Measurements from ENCODE around the gene BSND.
"Not testable (repeated sequence)": the region's sequence is repeated elsewhere in the genome, so short reads cannot be mapped to it uniquely, and the experiment has no call there.

Gene BSND

DNA sequence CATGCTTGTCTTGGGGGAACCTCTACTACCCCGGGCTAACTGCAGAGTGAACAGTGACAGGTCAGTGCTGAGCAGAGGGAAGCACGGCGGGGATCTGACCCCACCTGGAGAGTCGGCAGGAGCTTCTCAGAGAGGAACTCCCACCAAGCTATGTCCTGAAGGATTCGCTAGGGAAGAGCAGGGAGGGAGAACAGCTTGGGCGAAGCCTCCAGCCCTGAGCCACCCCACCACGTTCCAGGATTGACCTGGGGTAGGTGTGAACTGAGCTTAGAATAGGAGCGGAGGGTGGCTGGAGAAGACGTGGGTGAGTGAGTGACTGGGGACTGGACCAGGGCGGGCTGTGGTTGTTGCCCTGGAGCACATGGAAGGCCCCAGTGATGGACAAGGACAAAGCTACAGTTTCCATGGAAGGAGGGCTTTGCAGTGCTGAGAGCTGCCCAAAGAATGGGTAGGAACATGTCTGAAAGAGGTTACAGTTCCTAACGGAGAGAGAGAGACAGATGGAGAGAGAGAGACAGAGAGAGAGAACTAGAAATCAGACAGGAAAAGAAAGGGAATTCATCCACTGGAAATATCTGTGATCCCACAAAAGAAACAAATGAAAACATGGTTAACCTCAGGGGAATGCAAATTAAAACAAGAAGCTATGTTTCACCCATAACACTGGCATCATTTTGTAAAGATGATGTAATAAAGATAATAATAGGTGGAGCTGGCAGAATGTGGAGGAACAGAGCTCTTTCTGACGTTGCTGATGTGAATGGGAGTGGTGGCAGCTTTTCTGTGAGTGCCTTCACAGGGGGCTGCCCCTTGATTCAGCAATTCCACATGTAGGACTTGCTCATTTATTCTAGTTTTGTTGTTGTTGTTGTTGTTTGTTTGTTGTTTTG is 17.2 kb downstream of the BSND start:
- Mint-ChIP-seq H3K9me3 (no peaks in the 10 kb centered on the region), H3K27me3 (ENCODE audit: low read depth, poor library complexity) (peaks cover 53% of the 10 kb centered on the region), H3K4me3 (no peak overlapping the region), H3K36me3 (ENCODE audit: low read depth) (no peaks in the 10 kb centered on the region), H3K27ac (no peak overlapping the region), H3K4me1 (no peaks in the 10 kb centered on the region)
- TF ChIP-seq, protein P1, sequence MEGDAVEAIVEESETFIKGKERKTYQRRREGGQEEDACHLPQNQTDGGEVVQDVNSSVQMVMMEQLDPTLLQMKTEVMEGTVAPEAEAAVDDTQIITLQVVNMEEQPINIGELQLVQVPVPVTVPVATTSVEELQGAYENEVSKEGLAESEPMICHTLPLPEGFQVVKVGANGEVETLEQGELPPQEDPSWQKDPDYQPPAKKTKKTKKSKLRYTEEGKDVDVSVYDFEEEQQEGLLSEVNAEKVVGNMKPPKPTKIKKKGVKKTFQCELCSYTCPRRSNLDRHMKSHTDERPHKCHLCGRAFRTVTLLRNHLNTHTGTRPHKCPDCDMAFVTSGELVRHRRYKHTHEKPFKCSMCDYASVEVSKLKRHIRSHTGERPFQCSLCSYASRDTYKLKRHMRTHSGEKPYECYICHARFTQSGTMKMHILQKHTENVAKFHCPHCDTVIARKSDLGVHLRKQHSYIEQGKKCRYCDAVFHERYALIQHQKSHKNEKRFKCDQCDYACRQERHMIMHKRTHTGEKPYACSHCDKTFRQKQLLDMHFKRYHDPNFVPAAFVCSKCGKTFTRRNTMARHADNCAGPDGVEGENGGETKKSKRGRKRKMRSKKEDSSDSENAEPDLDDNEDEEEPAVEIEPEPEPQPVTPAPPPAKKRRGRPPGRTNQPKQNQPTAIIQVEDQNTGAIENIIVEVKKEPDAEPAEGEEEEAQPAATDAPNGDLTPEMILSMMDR (IDR thresholded peaks at IDR 0.05), result no peak
- DNase-seq, result no peak

DNA sequence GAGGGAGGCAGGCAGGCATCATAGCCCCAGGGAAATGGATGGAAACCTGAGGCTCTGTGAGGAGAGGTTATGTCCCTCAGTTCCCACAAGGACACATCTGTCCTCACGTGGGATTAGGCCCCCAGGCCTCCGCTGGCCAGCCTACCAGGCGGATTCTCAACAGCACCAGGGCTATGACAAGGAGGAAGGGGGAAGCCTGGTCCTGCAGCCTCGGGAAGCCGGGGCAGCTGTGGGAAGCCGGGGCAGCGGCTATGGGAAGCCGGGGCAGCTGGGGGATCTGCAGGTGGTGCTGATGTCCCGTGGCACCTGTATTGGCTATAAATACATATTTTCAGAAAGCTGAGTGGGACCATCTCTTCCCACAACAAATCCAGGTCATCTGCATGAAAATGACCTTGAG is 19.7 kb downstream of the BSND start:
- H3K9me3 Mint-ChIP-seq, result peaks cover 2% of the 10 kb centered on the region
- H3K4me1 Mint-ChIP-seq, result peaks cover 10% of the 10 kb centered on the region
- H3K27ac Mint-ChIP-seq, result no peak overlapping the region
- H3K4me3 Mint-ChIP-seq, result no peak overlapping the region
- TF ChIP-seq, protein P1 (IDR thresholded peaks at IDR 0.05), result no peak
- peaks cover 44% of the 10 kb centered on the region for H3K27me3 Mint-ChIP-seq (ENCODE audit: low read depth, poor library complexity)
- no peaks in the 10 kb centered on the region for H3K36me3 Mint-ChIP-seq (ENCODE audit: low read depth)
- no peak for DNase-seq

DNA sequence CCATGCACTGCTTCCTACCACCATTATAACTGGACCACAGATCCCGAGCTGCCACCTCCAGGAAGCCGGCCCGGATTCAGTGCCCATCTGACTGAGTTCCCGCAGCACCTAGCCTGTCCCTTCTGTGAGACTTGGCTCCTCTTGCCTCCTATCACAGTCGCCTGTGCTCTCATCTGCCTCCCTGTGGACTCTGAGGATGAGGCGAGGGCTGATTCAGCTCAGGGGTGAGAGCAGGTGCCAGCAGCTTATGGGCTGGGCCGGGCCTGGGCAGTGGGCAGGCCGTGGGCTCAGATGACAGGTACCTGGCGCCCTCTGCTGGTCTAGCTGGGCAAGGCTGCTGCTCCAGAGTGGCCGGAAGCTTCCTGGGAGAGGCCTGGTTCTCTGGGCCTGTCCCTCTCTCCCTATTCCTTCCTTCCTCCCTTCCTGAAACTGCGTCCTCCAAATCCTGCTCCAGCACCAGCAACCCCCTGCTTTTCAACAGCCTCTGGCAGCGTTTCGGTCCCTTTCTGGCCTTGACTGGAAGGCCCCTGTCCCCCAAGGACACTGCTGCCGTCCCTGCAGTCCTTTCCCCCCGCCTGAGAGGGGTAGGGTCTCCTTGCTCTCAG is 23.3 kb downstream of the BSND start:
- peak; percentile 94 for DNase-seq
- H3K27ac Mint-ChIP-seq, result peak overlapping the region; percentile 92
- peaks cover 20% of the 10 kb centered on the region for H3K27me3 Mint-ChIP-seq (ENCODE audit: low read depth, poor library complexity)
- no peaks in the 10 kb centered on the region for H3K36me3 Mint-ChIP-seq (ENCODE audit: low read depth)
- TF ChIP-seq, protein P1 (IDR thresholded peaks at IDR 0.05), result peak; percentile 85
- no peak overlapping the region for H3K4me3 Mint-ChIP-seq
- H3K4me1 Mint-ChIP-seq, result peaks cover 38% of the 10 kb centered on the region
- H3K9me3 Mint-ChIP-seq, result peaks cover 10% of the 10 kb centered on the region

DNA sequence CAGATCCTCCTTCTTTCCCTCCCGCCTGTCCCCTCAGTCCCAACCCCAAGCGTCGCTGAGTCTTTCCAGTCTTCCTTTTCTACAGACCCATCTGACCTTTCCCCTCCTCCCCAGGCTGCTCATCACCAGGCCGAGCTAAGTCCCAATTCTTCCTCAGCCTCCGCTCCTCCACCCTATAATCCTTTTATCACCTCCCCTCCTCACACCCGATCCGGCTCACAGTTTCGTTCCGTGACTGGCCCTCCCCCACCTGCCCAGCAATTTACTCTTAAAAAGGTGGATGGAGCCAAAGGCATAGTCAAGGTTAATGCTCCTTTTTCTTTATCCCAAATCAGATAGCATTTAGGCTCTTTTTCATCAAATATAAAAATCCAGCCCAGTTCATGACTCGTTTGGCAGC is 25.4 kb downstream of the BSND start:
- not testable (repeated sequence) for H3K9me3 Mint-ChIP-seq; H3K36me3 Mint-ChIP-seq (ENCODE audit: low read depth); DNase-seq
- H3K4me1 Mint-ChIP-seq, result peaks cover 45% of the 10 kb centered on the region
- peak overlapping the region; percentile 5 for H3K4me3 Mint-ChIP-seq
- peaks cover 13% of the 10 kb centered on the region for H3K27me3 Mint-ChIP-seq (ENCODE audit: low read depth, poor library complexity)
- peak overlapping the region; percentile 20 for H3K27ac Mint-ChIP-seq

DNA sequence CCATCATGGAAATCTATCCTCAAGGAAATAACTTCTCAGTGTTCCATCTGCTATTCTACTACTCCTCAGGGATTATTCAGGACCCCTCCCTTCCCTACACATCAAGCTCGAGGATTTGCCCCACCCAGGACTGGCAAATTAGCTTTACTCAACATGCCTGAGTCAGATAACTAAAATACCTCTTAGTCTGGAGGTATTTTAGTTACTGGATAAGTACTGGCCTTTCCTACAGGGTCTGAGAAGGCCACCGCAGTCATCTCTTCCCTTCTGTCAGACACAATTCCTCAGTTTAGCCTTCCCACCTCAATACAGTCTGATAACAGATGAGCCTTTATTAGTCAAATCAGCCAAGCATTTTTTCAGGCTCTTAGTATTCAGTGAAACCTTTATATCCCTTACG is 27.9 kb downstream of the BSND start:
- DNase-seq; H3K4me3 Mint-ChIP-seq; H3K27ac Mint-ChIP-seq; H3K36me3 Mint-ChIP-seq (ENCODE audit: low read depth): not testable (repeated sequence)
- Mint-ChIP-seq H3K4me1 (peaks cover 65% of the 10 kb centered on the region), H3K27me3 (ENCODE audit: low read depth, poor library complexity) (peaks cover 12% of the 10 kb centered on the region), H3K9me3 (peaks cover 20% of the 10 kb centered on the region)

DNA sequence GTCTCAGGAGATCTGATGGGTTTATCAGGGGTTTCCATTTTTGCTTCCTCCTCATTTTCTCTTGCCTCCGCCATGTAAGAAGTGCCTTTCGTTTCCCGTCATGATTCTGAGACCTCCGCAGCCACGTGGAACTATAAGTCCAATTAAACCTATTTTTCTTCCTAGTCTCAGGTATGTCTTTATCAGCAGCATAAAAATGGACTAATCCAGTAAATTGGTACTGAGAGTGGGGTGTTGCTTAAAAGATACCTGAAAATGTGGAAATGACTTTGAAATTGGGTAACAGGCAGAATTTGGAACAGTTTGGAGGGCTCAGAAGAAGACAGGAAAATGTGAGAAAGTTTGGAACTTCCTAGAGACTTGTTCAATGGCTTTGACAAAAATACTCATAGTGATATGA is 32.4 kb downstream of the BSND start:
- Mint-ChIP-seq H3K4me1 (peaks cover 73% of the 10 kb centered on the region), H3K9me3 (peaks cover 22% of the 10 kb centered on the region), H3K36me3 (ENCODE audit: low read depth) (peaks cover 12% of the 10 kb centered on the region), H3K27me3 (ENCODE audit: low read depth, poor library complexity) (peaks cover 16% of the 10 kb centered on the region)
- H3K4me3 Mint-ChIP-seq, DNase-seq, H3K27ac Mint-ChIP-seq: not testable (repeated sequence)

DNA sequence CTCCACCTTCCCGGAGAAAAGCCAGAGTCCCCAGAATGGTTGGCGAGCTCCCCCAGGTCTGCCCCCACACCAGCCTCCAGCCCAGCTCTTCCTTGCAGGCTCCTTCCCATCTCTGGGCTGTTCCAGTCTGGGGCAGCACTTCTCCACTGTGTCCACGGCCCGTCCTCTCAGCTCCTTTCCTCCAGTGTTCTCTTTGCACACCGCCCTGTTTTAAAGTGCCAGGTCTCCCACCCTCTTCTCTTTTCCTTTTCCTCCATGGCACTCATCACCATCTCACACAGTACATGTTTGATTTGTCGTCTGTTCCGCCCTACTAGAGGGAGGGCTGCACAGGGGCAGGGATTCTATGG is 34.5 kb downstream of the BSND start:
- H3K4me3 Mint-ChIP-seq, result no peak overlapping the region
- H3K4me1 Mint-ChIP-seq, result peaks cover 80% of the 10 kb centered on the region
- TF ChIP-seq, protein P1 (IDR thresholded peaks at IDR 0.05), result no peak
- H3K36me3 Mint-ChIP-seq (ENCODE audit: low read depth), result peaks cover 12% of the 10 kb centered on the region
- peaks cover 22% of the 10 kb centered on the region for H3K9me3 Mint-ChIP-seq
- peak overlapping the region; percentile 13 for H3K27ac Mint-ChIP-seq
- H3K27me3 Mint-ChIP-seq (ENCODE audit: low read depth, poor library complexity), result peaks cover 18% of the 10 kb centered on the region
- no peak for DNase-seq

Data from nephron progenitor cell (in vitro differentiated cells).